SJCRH30 (cell line): ENCODE measurements around the gene DSCAML1. TPM values are rescaled to one million over a fixed set of nuclear protein-coding genes. Genes with fewer than 3 reads are reported as not detected.
A peak's percentile ranks its signal among the peaks of the same experiment; 100 is the strongest.

Experiments used
- DNase-seq, 2 experiments: peaks; one replicate each; pipeline ENCODE4 v3.0.0-alpha.2; 2015 to 2020
- H3K27ac ChIP-seq: fragments of 250-450 bp; sonication (Bioruptor Pico); 2 replicates; pipeline ENCODE4 v1.5.1; 2020; ENCODE audit warnings: mild to moderate bottlenecking, moderate library complexity
- H3K27me3 ChIP-seq: fragments of 250-450 bp; sonication (Bioruptor Pico); 2 replicates; pipeline ENCODE4 v1.5.1; 2020; ENCODE audit warnings: mild to moderate bottlenecking, moderate library complexity
- H3K36me3 ChIP-seq: fragments of 250-450 bp; sonication (Bioruptor Pico); 2 replicates; pipeline ENCODE4 v1.5.1; 2020; ENCODE audit warnings: mild to moderate bottlenecking, moderate library complexity
- H3K4me1 ChIP-seq: fragments of 250-450 bp; sonication (Bioruptor Pico); 2 replicates; pipeline ENCODE4 v1.5.1; 2020; ENCODE audit warnings: mild to moderate bottlenecking, moderate library complexity
- H3K4me3 ChIP-seq: fragments of 250-450 bp; sonication (Bioruptor Pico); 2 replicates; pipeline ENCODE4 v1.5.1; 2020; ENCODE audit warnings: mild to moderate bottlenecking, moderate library complexity
- H3K9me3 ChIP-seq: fragments of 250-450 bp; sonication (Bioruptor Pico); replicated peaks from 2 replicates; pipeline ENCODE4 v1.5.1; 2020; ENCODE audit warnings: mild to moderate bottlenecking, moderate library complexity
- total RNA-seq: library from RNA; depleted of rRNA; stranded (reverse); fragments of >200 nt; shearing (Covaris generic); gene quantifications from 2 replicates; pipeline ENCODE4 v1.2.3, GENCODE V29; 2014

DSCAML1 gene
- total RNA-seq, 1 experiment from 2014 or later = not detected

DNA sequence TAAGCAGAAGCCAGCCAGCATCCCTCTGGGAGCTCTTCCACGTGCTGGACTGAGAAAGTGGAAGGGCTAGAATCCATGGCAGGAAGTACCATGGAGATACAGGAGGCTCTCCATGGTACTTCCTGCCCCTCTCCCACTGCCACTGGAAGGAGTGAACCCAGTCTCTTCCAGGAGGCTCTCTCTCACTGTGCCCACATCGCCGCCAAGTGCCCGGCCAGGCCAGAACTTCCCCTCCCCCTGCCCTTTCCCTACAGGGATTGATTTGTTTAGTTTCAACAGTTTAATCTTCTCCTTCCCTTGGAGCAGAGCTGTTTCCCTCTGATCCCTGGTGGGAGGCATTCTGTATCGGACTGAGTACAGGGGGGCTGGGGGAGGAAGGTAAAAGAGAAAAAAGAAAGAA, 133.6 kb downstream of the DSCAML1 start:
- Histone ChIP-seq H3K9me3 (no peaks in the 10 kb centered on the region), H3K4me1 (no peaks in the 10 kb centered on the region), H3K27me3 (no peaks in the 10 kb centered on the region), H3K4me3 (no peak overlapping the region), H3K27ac (no peak overlapping the region), H3K36me3 (no peaks in the 10 kb centered on the region)
- no peak for DNase-seq

DNA sequence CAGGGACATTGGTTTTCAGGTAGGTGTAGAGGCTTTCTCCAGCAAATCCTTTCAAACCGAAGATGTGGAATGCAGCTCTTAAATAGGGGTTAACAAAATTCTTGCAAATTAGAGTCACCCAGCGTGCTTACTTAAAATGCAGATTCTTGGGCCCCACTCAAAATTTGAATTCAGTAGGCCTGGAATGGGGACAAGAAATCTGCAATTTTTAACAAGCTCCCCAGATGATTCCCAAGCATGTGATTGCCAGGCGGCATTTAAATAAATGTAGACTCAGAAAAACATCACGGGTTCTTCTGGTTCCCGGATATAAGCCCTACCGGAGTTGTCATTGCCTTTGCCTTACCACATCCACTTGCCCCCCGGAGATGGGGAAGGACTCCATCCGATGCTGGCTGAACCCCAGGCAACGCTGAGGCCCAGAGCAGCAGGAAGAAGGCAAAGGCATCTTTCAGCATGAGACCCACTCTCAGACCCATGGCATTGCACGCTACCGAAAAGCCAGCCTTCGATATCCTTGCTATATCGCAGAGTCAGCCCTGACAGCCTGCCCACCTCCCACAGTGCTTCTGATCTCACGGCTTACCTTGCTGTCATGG, 134.2 kb downstream of the DSCAML1 start:
- DNase-seq = no peak
- no peaks in the 10 kb centered on the region for H3K9me3 ChIP-seq
- H3K27ac ChIP-seq = no peak overlapping the region
- H3K4me3 ChIP-seq = no peak overlapping the region
- no peaks in the 10 kb centered on the region for H3K27me3 ChIP-seq
- no peaks in the 10 kb centered on the region for H3K4me1 ChIP-seq
- no peaks in the 10 kb centered on the region for H3K36me3 ChIP-seq

DNA sequence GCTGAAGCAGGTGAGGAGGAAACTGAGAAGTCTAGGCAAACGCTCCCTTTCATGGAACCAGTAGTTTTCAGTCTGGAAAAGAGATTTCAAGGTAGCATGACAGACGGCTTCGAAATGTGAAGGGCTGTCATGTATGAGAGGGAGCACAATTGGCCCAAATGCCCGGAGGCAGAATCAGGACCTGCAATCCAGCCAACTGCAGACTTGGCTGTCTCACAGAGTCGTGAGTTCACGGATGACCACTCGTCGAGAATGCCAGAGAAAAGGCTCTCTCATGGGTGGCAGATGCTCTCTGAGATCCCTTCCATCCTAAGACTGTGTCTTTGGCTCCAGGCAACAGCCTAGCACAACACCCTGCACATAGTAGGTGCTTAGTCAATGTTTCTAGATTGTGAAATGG, 134.8 kb downstream of the DSCAML1 start:
- no peaks in the 10 kb centered on the region for H3K4me1 ChIP-seq
- no peaks in the 10 kb centered on the region for H3K27me3 ChIP-seq
- no peak overlapping the region for H3K4me3 ChIP-seq
- H3K27ac ChIP-seq = no peak overlapping the region
- no peaks in the 10 kb centered on the region for H3K9me3 ChIP-seq
- H3K36me3 ChIP-seq = no peaks in the 10 kb centered on the region
- DNase-seq = no peak

DNA sequence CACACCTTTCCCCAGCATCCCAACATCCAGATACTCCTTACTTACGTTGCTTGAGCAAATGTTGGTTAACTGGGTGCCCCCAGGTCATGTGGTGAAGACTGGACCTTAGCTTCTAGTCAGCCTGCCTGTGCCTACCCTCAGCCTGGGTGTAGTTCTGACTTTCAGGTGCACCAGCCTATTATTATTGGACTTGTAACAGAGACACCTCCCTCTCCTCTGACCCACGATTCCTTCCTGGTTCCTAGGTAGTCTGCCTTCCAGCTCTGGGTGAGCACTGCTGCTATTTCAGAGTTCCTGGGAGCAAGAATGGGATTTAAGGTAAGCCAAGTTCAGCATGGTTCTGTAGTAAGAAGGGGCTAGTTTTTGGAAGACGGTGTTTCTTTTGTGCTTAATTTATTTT, 138.2 kb downstream of the DSCAML1 start:
- Histone ChIP-seq H3K27ac (no peak overlapping the region), H3K9me3 (no peaks in the 10 kb centered on the region), H3K27me3 (peaks cover 4% of the 10 kb centered on the region), H3K4me3 (no peak overlapping the region), H3K36me3 (no peaks in the 10 kb centered on the region), H3K4me1 (no peaks in the 10 kb centered on the region)
- DNase-seq = no peak

DNA sequence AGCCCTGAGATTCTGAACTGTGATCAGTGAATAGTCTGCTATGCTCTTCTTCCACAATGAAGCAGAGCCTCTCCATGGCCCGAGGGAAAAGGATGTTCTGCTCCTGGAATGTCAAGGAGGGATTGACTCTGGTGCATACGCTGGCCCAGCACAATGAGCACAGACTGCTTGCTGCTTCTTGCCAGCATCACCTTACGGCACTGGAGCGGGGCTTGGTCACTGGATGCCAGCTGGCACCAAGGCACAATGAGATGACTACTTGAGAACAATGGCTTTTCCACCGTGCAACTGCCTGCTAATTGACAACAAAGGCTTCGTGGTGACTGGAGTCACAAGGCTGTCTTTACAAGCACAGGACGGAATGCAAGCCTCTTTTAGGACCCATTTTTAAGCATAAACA, 139.2 kb downstream of the DSCAML1 start:
- no peaks in the 10 kb centered on the region for H3K4me1 ChIP-seq
- H3K36me3 ChIP-seq = no peaks in the 10 kb centered on the region
- no peak overlapping the region for H3K27ac ChIP-seq
- no peak for DNase-seq
- H3K27me3 ChIP-seq = peaks cover 4% of the 10 kb centered on the region
- no peak overlapping the region for H3K4me3 ChIP-seq
- H3K9me3 ChIP-seq = no peaks in the 10 kb centered on the region

DNA sequence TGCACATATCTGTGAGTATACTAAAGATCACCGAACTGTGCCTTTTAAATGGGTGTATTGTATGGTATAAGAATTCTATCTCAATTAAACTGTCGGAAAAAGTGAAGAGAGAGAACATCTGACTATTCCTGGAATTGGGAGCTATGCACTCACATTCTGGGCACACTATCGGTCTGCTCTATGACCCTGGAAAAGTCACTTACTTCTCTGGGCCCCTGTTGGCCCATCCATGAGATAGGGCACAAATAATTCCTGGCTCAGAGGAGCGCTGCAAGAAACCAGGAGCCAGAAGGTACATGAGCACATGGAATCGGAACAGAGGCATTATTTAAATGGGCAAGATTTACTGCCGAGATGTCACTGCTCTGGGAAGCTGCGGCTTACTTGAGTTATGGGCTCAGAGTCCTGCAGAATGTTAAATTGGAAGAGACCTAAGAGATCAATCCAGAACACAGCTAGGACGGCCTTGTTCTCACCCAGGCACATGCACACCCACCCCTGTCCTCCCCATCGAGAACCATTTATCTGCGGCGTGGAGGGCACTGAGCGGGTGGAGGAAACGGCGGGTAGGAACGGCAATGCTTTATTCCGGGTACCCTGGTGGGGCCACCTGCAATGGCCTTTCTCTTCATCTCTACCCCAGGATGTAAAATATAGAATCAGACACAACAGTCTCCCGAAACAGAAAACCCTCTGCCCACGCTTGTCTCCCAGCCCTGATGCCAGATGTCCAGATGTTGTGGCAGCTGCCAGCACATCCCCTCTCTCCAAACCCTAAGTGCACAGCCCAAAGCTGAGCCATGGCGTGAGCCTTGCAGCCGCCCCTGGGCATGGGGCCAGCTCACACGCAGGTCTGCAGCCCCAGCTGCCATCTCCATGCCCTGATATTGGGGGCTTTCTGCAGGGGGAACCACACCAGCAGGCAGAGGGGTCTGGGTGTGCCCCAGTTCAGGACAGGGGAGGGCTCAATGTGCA, 142.4 kb downstream of the DSCAML1 start:
- Histone ChIP-seq H3K27me3 (peaks cover 4% of the 10 kb centered on the region), H3K9me3 (no peaks in the 10 kb centered on the region), H3K36me3 (no peaks in the 10 kb centered on the region), H3K4me3 (no peak overlapping the region), H3K4me1 (no peaks in the 10 kb centered on the region), H3K27ac (no peak overlapping the region)
- no peak for DNase-seq

DNA sequence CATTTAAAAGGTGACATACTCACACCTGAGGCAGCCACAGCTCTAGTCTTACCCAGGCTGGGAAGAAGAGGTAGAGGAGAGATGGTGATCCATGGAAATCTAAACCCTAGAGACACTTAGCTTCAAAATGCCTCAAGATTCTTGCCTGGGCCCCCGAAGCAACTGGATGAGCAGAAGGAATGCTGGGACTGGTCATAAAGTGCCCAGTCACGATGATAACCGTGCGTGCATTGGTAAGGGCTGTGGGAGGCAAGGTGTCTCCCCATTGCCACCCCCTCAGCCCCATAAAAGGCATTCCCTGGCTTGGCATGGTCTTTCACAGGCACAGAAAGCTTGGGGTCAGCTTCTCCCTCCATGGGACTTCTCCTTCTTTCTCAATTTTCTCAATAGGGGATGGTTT, 144.5 kb downstream of the DSCAML1 start:
- Histone ChIP-seq H3K4me3 (no peak overlapping the region), H3K36me3 (no peaks in the 10 kb centered on the region), H3K27me3 (peaks cover 4% of the 10 kb centered on the region), H3K27ac (no peak overlapping the region), H3K9me3 (no peaks in the 10 kb centered on the region), H3K4me1 (no peaks in the 10 kb centered on the region)
- DNase-seq = no peak

DNA sequence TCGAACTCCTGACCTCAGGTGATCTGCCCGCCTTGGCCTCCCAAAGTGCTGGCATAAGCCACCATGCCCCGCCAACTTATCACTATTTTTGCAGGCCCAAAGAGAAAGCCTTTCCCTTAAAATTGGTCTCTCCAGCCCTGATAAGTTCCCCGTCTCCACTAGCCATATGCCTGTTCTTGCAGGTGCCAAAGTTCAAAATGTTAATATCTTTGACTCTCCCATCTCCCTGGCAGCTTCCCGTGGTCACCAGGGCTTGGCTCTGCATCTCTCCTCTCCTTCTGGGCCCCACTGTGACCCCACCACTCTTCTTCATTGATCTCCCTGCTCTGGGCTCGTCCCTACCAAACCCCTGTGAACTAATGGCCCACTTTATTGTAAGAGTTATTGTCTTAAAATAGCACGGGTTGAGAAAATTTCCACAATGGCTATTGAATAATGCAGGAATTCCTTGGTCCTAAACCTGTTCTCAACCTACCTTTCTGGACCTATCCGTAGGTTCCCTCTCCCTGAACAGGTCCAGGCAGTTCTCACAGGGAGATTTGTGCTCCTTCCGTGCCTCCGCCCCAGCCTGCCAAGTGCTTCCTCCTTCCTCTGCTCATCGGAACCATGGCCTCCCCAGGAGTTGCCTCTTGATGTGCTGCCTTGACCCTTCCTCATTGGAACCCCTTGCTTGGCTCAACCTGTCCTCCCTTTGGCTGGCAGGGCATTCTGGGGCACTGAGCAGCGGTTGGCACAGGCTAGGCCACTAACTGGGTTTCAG, 147.5 kb downstream of the DSCAML1 start:
- Histone ChIP-seq H3K4me3 (no peak overlapping the region), H3K27ac (no peak overlapping the region), H3K9me3 (no peaks in the 10 kb centered on the region), H3K36me3 (no peaks in the 10 kb centered on the region), H3K27me3 (peaks cover under 1% of the 10 kb centered on the region; the same call in 1 of the 2 replicates), H3K4me1 (no peaks in the 10 kb centered on the region)
- no peak for DNase-seq

DNA sequence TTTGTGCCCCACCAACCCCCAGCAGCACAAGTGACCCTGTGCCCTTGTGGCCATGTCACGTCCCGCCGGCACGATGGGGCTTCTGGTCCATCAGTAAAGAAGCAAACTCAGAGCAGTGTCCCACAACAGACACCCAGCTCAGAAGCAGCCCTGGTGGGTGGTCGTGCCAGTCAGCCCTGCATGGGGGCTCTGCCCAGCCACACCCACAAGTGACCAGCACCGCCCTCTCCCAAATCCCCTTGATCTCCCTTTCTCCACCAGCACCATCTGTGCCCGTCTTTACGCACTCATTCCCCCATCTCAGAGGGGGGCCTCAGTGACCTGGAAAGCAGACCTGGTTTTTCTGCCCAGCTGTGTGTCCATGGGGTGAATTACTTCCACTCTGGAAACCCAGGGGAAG, 149.1 kb downstream of the DSCAML1 start:
- Histone ChIP-seq H3K4me1 (no peaks in the 10 kb centered on the region), H3K27ac (no peak overlapping the region), H3K9me3 (no peaks in the 10 kb centered on the region), H3K4me3 (no peak overlapping the region), H3K27me3 (no peaks in the 10 kb centered on the region), H3K36me3 (no peaks in the 10 kb centered on the region)
- DNase-seq = no peak

DNA sequence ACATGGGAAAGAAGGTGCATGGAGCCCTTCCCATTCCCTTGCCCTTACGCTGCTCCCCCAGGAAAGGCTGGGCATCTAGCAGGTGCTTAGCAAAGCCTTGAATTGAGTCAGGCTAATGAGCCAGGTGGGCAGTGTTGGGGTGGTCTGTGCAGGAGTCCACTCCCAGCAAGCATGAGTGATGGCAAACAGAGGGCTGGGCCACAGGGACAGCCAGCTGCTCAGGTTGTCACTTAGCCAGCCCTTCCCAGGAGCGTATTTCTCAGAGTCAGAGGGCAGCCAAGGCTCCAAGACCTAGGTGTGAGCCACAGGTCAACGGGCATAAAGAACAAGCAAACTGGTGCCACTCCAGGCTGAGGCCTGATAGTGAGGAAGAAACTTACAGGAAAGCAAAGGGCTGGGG, 149.8 kb downstream of the DSCAML1 start:
- no peaks in the 10 kb centered on the region for H3K4me1 ChIP-seq
- no peaks in the 10 kb centered on the region for H3K27me3 ChIP-seq
- H3K27ac ChIP-seq = no peak overlapping the region
- DNase-seq = no peak
- no peak overlapping the region for H3K4me3 ChIP-seq
- H3K36me3 ChIP-seq = no peaks in the 10 kb centered on the region
- no peaks in the 10 kb centered on the region for H3K9me3 ChIP-seq

DNA sequence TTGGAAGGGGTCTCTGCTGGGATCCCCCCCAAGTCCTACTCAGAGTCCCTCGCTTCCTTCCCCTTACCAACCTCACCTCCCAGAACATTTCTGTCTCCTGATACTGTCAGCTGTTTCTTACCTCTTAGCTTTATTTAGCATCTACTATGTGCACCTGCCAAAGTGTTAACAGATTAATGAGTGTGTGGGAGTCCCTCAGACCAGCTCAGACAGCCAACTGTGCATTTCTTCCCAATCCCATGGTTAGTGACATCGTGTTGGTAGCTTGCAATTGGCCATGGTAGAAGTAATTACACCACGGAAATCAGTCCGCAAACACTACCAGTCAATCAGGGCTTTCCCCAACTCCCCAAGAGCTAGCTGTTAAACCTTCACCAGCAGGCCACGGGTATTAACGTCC, 150.6 kb downstream of the DSCAML1 start:
- no peak overlapping the region for H3K27ac ChIP-seq
- no peaks in the 10 kb centered on the region for H3K9me3 ChIP-seq
- H3K36me3 ChIP-seq = no peaks in the 10 kb centered on the region
- H3K4me1 ChIP-seq = no peaks in the 10 kb centered on the region
- DNase-seq = peak in 1 of 2 experiments; percentile 2
- H3K27me3 ChIP-seq = no peaks in the 10 kb centered on the region
- H3K4me3 ChIP-seq = no peak overlapping the region

DNA sequence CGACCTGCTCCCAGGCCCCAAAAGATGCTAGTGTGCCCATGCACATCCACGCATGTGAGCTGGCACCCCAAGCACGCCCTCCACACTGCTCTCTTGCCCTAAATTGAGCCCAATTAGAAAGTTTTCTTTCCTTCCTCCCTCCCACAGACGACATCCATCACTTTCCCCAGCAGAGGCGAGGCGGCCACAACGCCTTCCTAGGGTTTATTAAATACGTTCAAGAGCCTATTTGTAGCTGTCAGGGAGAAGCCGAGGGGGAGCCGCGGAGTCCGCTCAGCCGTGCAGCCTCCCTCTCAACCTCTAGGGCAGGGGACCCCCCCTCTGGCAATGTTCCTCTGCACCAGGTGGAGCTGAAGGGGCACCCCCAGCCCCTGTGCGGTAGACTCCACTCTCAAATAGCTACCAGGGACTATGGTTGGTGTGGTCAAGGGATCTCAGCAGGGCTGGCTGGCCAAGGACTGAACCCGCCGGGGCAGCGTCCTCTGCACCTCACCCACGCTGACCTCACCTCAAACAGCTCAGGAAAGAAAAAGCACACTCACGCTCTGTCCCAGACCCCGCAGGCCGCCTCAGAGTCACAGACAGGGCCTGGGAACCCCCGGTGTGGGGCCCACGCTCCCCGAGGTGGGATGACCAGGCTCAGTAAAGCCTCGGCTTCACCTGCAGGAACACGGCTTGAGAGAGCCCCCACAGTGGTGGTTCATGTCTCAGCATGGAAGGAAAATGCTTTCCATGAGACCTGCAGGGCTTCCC, 152.4 kb downstream of the DSCAML1 start:
- DNase-seq = no peak
- Histone ChIP-seq H3K4me3 (no peak overlapping the region), H3K27me3 (no peaks in the 10 kb centered on the region), H3K4me1 (no peaks in the 10 kb centered on the region), H3K9me3 (no peaks in the 10 kb centered on the region), H3K36me3 (no peaks in the 10 kb centered on the region), H3K27ac (no peak overlapping the region)

DNA sequence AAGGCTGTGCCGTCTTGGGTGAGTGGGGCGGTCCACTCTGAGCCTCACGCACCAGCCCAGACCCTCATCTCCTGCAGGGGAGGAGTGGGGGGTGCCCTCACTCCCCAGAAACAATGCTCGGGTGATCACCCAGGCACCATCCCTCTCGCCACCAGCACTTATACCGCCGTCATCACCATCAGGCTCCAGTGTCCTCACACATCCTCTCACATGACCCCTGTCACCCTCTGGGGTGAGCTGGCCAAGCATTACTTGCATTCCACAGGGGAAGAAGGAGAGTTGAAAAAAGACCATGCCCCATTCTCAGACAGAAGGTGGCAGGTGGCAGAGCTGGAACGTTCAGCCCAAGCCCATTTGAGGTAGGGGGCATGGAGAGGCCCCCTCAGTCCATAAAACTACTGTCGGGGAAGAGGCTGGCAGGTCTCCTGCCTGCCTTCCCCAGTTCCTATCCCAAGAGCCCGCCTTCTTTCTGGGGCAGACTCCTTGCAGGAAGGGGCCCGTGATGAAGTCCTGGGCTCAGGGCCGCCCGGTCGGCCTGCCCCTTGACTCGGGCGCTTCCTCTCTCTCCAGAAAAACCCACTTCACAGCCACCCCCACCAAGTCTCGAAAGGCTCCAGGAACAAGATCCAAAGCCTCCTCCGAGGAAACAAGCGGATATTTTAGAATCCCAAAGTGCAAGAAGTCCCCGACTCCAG, 153.3 kb downstream of the DSCAML1 start:
- Histone ChIP-seq H3K27ac (no peak overlapping the region), H3K9me3 (no peaks in the 10 kb centered on the region), H3K4me1 (no peaks in the 10 kb centered on the region), H3K4me3 (no peak overlapping the region), H3K36me3 (no peaks in the 10 kb centered on the region), H3K27me3 (no peaks in the 10 kb centered on the region)
- no peak for DNase-seq

DNA sequence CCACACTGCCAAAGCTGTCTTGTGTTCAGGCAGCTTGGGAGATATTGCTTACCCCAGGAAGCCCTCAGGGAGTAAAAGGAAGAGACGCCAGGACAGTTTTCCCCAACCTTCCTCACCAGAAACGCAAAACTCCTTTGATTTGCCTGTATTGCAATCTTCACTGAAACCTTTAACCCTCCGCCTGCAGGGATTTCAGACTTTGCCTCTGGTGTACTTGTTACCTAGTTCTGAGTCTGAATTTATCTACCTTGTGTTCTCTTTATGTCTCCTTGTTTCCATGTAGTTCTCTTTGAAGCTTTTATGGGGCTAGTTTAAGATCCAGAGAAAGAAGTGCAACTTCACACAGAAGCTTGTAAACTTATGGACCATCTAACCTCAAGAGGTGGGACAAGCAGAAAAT, 154.2 kb downstream of the DSCAML1 start:
- no peak for DNase-seq
- Histone ChIP-seq H3K27me3 (no peaks in the 10 kb centered on the region), H3K36me3 (no peaks in the 10 kb centered on the region)

More for the DNA sequence above, 154.2 kb downstream of the DSCAML1 start:
- Histone ChIP-seq H3K4me3 (no peak overlapping the region), H3K4me1 (no peaks in the 10 kb centered on the region), H3K27ac (no peak overlapping the region), H3K9me3 (no peaks in the 10 kb centered on the region)
